GM19438 (cell line): ENCODE results near the gene TLN1.

ENCODE experiments used
- ATAC-seq: cut with Tn5 transposase; IDR thresholded peaks from one replicate; pipeline ENCODE4 v1.9.1; 2021; ENCODE audit warnings: low read depth; ENCODE audit not compliant: unreplicated experiment

Gene TLN1

GRCh38 chr9:35732800-35733541 is 976 bp upstream of the TLN1 start:
- ATAC-seq, result no peak

GRCh38 chr9:35731415-35732184 is 395 bp downstream of the TLN1 start:
- no peak for ATAC-seq

GRCh38 chr9:35730486-35730854 is 1.5 kb downstream of the TLN1 start:
- no peak for ATAC-seq

GRCh38 chr9:35729700-35730485 is 2.1 kb downstream of the TLN1 start:
- ATAC-seq, result no peak

- ATAC-seq, result no peak
These were observed 2.9 kb downstream of the TLN1 start for GRCh38 chr9:35729101-35729500.

- no peak for ATAC-seq
These were observed 3.7 kb downstream of the TLN1 start for GRCh38 chr9:35728041-35728971.

GRCh38 chr9:35727676-35728040 is 4.3 kb downstream of the TLN1 start:
- no peak for ATAC-seq

GRCh38 chr9:35726931-35727330 is 5.1 kb downstream of the TLN1 start:
- no peak for ATAC-seq

GRCh38 chr9:35725362-35725761 is 6.6 kb downstream of the TLN1 start:
- ATAC-seq, result no peak

GRCh38 chr9:35723908-35724307 is 8.1 kb downstream of the TLN1 start:
- no peak for ATAC-seq

- no peak for ATAC-seq
These were observed 8.6 kb downstream of the TLN1 start for GRCh38 chr9:35723426-35723825.

- ATAC-seq, result no peak
These were observed 12.4 kb downstream of the TLN1 start for GRCh38 chr9:35719546-35719945.

- ATAC-seq, result no peak
These were observed 13.1 kb downstream of the TLN1 start for GRCh38 chr9:35718721-35719511.

GRCh38 chr9:35717132-35717870 is 14.7 kb downstream of the TLN1 start:
- no peak for ATAC-seq

- no peak for ATAC-seq
These were observed 15.8 kb downstream of the TLN1 start for GRCh38 chr9:35716230-35716629.

- ATAC-seq, result no peak
These were observed 17.3 kb downstream of the TLN1 start for GRCh38 chr9:35714579-35715252.

GRCh38 chr9:35714123-35714522 is 17.9 kb downstream of the TLN1 start:
- ATAC-seq, result no peak

GRCh38 chr9:35713578-35713977 is 18.4 kb downstream of the TLN1 start:
- ATAC-seq, result no peak
